ENCODE results near the gene ASIC4. TPM values are rescaled to one million over a fixed set of nuclear protein-coding genes. Genes with fewer than 3 reads are reported as not detected.

The ASIC4 gene
- total and polyA plus RNA-seq, 2 of the 13 experiments (the other 11 are each of a cell fraction or from before 2014, with no cell fraction given): 0.03 TPM; not detected in 1

- TF ChIP-seq, protein P1, sequence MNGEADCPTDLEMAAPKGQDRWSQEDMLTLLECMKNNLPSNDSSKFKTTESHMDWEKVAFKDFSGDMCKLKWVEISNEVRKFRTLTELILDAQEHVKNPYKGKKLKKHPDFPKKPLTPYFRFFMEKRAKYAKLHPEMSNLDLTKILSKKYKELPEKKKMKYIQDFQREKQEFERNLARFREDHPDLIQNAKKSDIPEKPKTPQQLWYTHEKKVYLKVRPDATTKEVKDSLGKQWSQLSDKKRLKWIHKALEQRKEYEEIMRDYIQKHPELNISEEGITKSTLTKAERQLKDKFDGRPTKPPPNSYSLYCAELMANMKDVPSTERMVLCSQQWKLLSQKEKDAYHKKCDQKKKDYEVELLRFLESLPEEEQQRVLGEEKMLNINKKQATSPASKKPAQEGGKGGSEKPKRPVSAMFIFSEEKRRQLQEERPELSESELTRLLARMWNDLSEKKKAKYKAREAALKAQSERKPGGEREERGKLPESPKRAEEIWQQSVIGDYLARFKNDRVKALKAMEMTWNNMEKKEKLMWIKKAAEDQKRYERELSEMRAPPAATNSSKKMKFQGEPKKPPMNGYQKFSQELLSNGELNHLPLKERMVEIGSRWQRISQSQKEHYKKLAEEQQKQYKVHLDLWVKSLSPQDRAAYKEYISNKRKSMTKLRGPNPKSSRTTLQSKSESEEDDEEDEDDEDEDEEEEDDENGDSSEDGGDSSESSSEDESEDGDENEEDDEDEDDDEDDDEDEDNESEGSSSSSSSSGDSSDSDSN (CRISPR knock-in tag; IDR thresholded peaks at IDR 0.05): peak; percentile 50; the same call in 1 of the 2 replicates
- TF ChIP-seq, protein P2, sequence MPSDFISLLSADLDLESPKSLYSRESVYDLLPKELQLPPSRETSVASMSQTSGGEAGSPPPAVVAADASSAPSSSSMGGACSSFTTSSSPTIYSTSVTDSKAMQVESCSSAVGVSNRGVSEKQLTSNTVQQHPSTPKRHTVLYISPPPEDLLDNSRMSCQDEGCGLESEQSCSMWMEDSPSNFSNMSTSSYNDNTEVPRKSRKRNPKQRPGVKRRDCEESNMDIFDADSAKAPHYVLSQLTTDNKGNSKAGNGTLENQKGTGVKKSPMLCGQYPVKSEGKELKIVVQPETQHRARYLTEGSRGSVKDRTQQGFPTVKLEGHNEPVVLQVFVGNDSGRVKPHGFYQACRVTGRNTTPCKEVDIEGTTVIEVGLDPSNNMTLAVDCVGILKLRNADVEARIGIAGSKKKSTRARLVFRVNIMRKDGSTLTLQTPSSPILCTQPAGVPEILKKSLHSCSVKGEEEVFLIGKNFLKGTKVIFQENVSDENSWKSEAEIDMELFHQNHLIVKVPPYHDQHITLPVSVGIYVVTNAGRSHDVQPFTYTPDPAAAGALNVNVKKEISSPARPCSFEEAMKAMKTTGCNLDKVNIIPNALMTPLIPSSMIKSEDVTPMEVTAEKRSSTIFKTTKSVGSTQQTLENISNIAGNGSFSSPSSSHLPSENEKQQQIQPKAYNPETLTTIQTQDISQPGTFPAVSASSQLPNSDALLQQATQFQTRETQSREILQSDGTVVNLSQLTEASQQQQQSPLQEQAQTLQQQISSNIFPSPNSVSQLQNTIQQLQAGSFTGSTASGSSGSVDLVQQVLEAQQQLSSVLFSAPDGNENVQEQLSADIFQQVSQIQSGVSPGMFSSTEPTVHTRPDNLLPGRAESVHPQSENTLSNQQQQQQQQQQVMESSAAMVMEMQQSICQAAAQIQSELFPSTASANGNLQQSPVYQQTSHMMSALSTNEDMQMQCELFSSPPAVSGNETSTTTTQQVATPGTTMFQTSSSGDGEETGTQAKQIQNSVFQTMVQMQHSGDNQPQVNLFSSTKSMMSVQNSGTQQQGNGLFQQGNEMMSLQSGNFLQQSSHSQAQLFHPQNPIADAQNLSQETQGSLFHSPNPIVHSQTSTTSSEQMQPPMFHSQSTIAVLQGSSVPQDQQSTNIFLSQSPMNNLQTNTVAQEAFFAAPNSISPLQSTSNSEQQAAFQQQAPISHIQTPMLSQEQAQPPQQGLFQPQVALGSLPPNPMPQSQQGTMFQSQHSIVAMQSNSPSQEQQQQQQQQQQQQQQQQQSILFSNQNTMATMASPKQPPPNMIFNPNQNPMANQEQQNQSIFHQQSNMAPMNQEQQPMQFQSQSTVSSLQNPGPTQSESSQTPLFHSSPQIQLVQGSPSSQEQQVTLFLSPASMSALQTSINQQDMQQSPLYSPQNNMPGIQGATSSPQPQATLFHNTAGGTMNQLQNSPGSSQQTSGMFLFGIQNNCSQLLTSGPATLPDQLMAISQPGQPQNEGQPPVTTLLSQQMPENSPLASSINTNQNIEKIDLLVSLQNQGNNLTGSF (CRISPR knock-in tag; IDR thresholded peaks at IDR 0.05): no peak
- TF ChIP-seq RELA (CRISPR knock-in tag; IDR thresholded peaks at IDR 0.05): no peak
- TF ChIP-seq CEBPB (IDR thresholded peaks at IDR 0.05; ENCODE audit: borderline replicate concordance, low read depth, low read length): no peak
- TF ChIP-seq ZNF768 (CRISPR knock-in tag; IDR thresholded peaks at IDR 0.05): no peak; the same call in 1 of the 2 replicates
- no peak for TF ChIP-seq DNMT1 (CRISPR knock-in tag; IDR thresholded peaks at IDR 0.05)
- no peak for TF ChIP-seq RXRA (CRISPR knock-in tag; IDR thresholded peaks at IDR 0.05)
- TF ChIP-seq MED13 (CRISPR knock-in tag; IDR thresholded peaks at IDR 0.05): no peak
- TF ChIP-seq SALL1 (CRISPR knock-in tag; IDR thresholded peaks at IDR 0.05): peak; percentile 81
- TF ChIP-seq NR3C1 (CRISPR knock-in tag; IDR thresholded peaks at IDR 0.05): no peak
- peak; percentile 91 for TF ChIP-seq ONECUT2 (CRISPR knock-in tag; IDR thresholded peaks at IDR 0.05)
- no peak for TF ChIP-seq PAX8 (CRISPR knock-in tag; IDR thresholded peaks at IDR 0.05; ENCODE audit: borderline replicate concordance)
- no peak for TF ChIP-seq PCBP1 (IDR thresholded peaks at IDR 0.05; ENCODE audit: borderline replicate concordance, low read depth, low read length)
- no peak for TF ChIP-seq ZNF317 (CRISPR knock-in tag; IDR thresholded peaks at IDR 0.05)
- TF ChIP-seq ZNF512 (CRISPR knock-in tag; IDR thresholded peaks at IDR 0.05): no peak
- no peak for TF ChIP-seq NCOA1 (CRISPR knock-in tag; IDR thresholded peaks at IDR 0.05)
- TF ChIP-seq PLSCR1 (CRISPR knock-in tag; IDR thresholded peaks at IDR 0.05; ENCODE audit: borderline replicate concordance): no peak
- no peak for TF ChIP-seq FOXK2 (IDR thresholded peaks at IDR 0.05)
- no peak for TF ChIP-seq RFXANK (CRISPR knock-in tag; IDR thresholded peaks at IDR 0.05)
- TF ChIP-seq ZNF589 (CRISPR knock-in tag; conservative IDR thresholded peaks at IDR 0.05): no peak
Observed at GRCh38 chr2:219512524-219513216, 1.6 kb upstream of the ASIC4 start (continued).

Data from HepG2 (cell line).